Neural cell (in vitro differentiated cells): ENCODE results near the gene ANAPC7. TPM values are rescaled to one million over a fixed set of nuclear protein-coding genes. Genes with fewer than 3 reads are reported as not detected.

Experiments
- H2AFZ ChIP-seq: fragments of 200-600, 300-800 bp; sonication (generic), shearing (Covaris generic); 2 replicates; pipeline ENCODE4 v1.6.0; 2014; ENCODE audit warnings: low read depth, mild to moderate bottlenecking, antibody characterized with exemption, low read length, moderate library complexity
- H3F3A ChIP-seq: fragments of 200-600 bp; shearing (Covaris generic); 2 replicates; pipeline ENCODE4 v1.6.1; 2016; ENCODE audit warnings: mild to moderate bottlenecking, moderate library complexity, mixed read lengths, antibody characterized with exemption, low read length; ENCODE audit not compliant: insufficient read depth, poor library complexity, severe bottlenecking
- H3K27ac ChIP-seq: fragments of 200-600, 300-800 bp; sonication (generic), shearing (Covaris generic); 2 replicates; pipeline ENCODE4 v1.5.1; 2014; ENCODE audit warnings: mild to moderate bottlenecking, low read length, moderate library complexity
- H3K27me3 ChIP-seq: fragments of 300-800, 200-600 bp; sonication (generic), shearing (Covaris generic); 2 replicates; pipeline ENCODE4 v1.6.0; 2014; ENCODE audit warnings: mild to moderate bottlenecking, low read depth, low read length, moderate library complexity; ENCODE audit not compliant: insufficient read depth
- H3K36me3 ChIP-seq: fragments of 300-800, 200-600 bp; sonication (generic), shearing (Covaris generic); 2 replicates; pipeline ENCODE4 v1.5.1; 2014; ENCODE audit warnings: mild to moderate bottlenecking, antibody characterized with exemption, low read length, moderate library complexity; ENCODE audit not compliant: insufficient read depth
- H3K4me2 ChIP-seq: fragments of 300-800, 200-600 bp; sonication (generic), shearing (Covaris generic); 2 replicates; pipeline ENCODE4 v1.6.0; 2014; ENCODE audit warnings: mild to moderate bottlenecking, low read length
- H3K4me3 ChIP-seq: fragments of 300-800, 200-600 bp; sonication (generic), shearing (Covaris generic); 2 replicates; pipeline ENCODE4 v1.5.1; 2014; ENCODE audit warnings: mild to moderate bottlenecking, low read length, moderate library complexity
- H3K79me2 ChIP-seq: fragments of 200-600 bp; shearing (Covaris generic); replicated peaks from 2 replicates; pipeline ENCODE4 v1.6.0; 2014; ENCODE audit warnings: mild to moderate bottlenecking, low read length, moderate library complexity; ENCODE audit not compliant: insufficient read depth
- H3K9ac ChIP-seq: fragments of 300-800, 200-600 bp; sonication (generic), shearing (Covaris generic); 2 replicates; pipeline ENCODE4 v1.6.1; 2016; ENCODE audit warnings: mild to moderate bottlenecking, low read length, mixed read lengths
- H3K9me2 ChIP-seq: fragments of 200-600 bp; shearing (Covaris generic); 2 replicates; pipeline ENCODE4 v1.6.1; 2016; ENCODE audit warnings: mild to moderate bottlenecking, low read length, mixed read lengths; ENCODE audit not compliant: insufficient read depth
- H3K9me3 ChIP-seq: fragments of 200-600, 300-800 bp; sonication (generic), shearing (Covaris generic); 2 replicates; pipeline ENCODE4 v1.6.1; 2016; ENCODE audit warnings: mild to moderate bottlenecking, mixed run types, low read length, moderate library complexity, mixed read lengths
- H4K20me1 ChIP-seq: fragments of 200-600 bp; shearing (Covaris generic); 2 replicates; pipeline ENCODE4 v1.6.1; 2016; ENCODE audit warnings: mild to moderate bottlenecking, mixed run types; ENCODE audit not compliant: insufficient read depth
- EP300 ChIP-seq: fragments of 450-650 bp; conservative IDR thresholded peaks from 2 replicates; pipeline ENCODE4 v1.6.1; 2014; ENCODE audit warnings: antibody characterized with exemption, mild to moderate bottlenecking, moderate library complexity; ENCODE audit not compliant: poor library complexity, severe bottlenecking
- EZH2 ChIP-seq: fragments of 200-600, 300-800 bp; shearing (Covaris generic), sonication (generic); IDR thresholded peaks from 2 replicates; pipeline ENCODE4 v1.6.1; 2014; ENCODE audit warnings: antibody characterized with exemption, low read length, borderline replicate concordance, mild to moderate bottlenecking; ENCODE audit not compliant: insufficient read depth, poor library complexity, severe bottlenecking
- MXI1 ChIP-seq: fragments of 450-650 bp; conservative IDR thresholded peaks from 2 replicates; pipeline ENCODE4 v1.6.1; 2014; ENCODE audit warnings: antibody characterized with exemption, mild to moderate bottlenecking; ENCODE audit not compliant: poor library complexity, severe bottlenecking
- RAD21 ChIP-seq: fragments of 450-650 bp; conservative IDR thresholded peaks from 2 replicates; pipeline ENCODE4 v1.6.1; 2014; ENCODE audit warnings: antibody characterized with exemption, mild to moderate bottlenecking, moderate library complexity
- SMC3 ChIP-seq: fragments of 450-650 bp; conservative IDR thresholded peaks from 2 replicates; pipeline ENCODE4 v1.6.1; 2014; ENCODE audit warnings: antibody characterized with exemption, mild to moderate bottlenecking, moderate library complexity; ENCODE audit not compliant: poor library complexity
- TAF1 ChIP-seq: IDR thresholded peaks from 2 replicates; pipeline ENCODE4 v1.6.1; 2012; ENCODE audit warnings: low read depth
- polyA plus RNA-seq: library from polyadenylated mRNA; depleted of rRNA; stranded (reverse); fragments of >200 nt; gene quantifications from 2 replicates; pipeline ENCODE4 v1.2.3, GENCODE V29; 2014
- small RNA-seq, 3 experiments: library from RNA; depleted of rRNA; stranded (forward); fragments of <200 nt; gene quantifications; one replicate each; pipeline ENCODE3, GENCODE V24; 2012
- TF ChIP-seq, protein P1 (sequence below): IDR thresholded peaks from 2 replicates; pipeline ENCODE4 v1.6.1; 2012; ENCODE audit warnings: borderline replicate concordance
- TF ChIP-seq, protein P2 (sequence below): fragments of 450-650 bp; IDR thresholded peaks from 2 replicates; pipeline ENCODE4 v1.5.1; 2014; ENCODE audit warnings: antibody characterized with exemption, mild to moderate bottlenecking, moderate library complexity; ENCODE audit not compliant: poor library complexity, severe bottlenecking

ANAPC7 gene
- polyA plus RNA-seq, 1 donor from 2014 or later = 92.8 TPM

DNA sequence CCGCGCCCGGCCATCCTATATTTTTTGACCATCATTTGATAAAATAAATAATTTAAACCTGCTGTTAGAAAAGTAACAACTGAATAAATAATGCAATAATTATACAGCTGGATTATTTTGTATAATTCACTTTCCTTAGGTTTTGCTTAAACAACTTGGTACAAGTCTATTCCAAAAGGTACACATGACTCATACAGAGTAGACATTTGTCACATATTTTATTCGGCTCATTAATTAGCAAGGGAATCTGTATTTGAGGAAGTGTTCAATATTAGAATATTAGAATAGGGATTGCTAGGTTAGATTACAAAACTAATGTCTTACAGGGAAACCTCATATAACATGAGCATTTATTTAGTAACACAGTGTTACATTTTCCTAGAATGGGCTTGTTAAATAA, 73.8 kb downstream of the ANAPC7 start:
- Histone ChIP-seq H3K27ac (no peak overlapping the region), H3K36me3 (peaks cover 6% of the 10 kb centered on the region), H2AFZ (no peak overlapping the region), H3K9me2 (no peaks in the 10 kb centered on the region), H3K4me2 (no peak overlapping the region), H3K9ac (no peak overlapping the region), H3K4me3 (no peak overlapping the region), H3K79me2 (peaks cover 17% of the 10 kb centered on the region), H3K27me3 (no peaks in the 10 kb centered on the region), H3F3A (no peaks in the 10 kb centered on the region), H3K9me3 (no peaks in the 10 kb centered on the region), H4K20me1 (no peaks in the 10 kb centered on the region)
- TF ChIP-seq MXI1 = no peak
- TF ChIP-seq, protein P1, sequence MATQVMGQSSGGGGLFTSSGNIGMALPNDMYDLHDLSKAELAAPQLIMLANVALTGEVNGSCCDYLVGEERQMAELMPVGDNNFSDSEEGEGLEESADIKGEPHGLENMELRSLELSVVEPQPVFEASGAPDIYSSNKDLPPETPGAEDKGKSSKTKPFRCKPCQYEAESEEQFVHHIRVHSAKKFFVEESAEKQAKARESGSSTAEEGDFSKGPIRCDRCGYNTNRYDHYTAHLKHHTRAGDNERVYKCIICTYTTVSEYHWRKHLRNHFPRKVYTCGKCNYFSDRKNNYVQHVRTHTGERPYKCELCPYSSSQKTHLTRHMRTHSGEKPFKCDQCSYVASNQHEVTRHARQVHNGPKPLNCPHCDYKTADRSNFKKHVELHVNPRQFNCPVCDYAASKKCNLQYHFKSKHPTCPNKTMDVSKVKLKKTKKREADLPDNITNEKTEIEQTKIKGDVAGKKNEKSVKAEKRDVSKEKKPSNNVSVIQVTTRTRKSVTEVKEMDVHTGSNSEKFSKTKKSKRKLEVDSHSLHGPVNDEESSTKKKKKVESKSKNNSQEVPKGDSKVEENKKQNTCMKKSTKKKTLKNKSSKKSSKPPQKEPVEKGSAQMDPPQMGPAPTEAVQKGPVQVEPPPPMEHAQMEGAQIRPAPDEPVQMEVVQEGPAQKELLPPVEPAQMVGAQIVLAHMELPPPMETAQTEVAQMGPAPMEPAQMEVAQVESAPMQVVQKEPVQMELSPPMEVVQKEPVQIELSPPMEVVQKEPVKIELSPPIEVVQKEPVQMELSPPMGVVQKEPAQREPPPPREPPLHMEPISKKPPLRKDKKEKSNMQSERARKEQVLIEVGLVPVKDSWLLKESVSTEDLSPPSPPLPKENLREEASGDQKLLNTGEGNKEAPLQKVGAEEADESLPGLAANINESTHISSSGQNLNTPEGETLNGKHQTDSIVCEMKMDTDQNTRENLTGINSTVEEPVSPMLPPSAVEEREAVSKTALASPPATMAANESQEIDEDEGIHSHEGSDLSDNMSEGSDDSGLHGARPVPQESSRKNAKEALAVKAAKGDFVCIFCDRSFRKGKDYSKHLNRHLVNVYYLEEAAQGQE = no peak
- TF ChIP-seq TAF1 = no peak
- TF ChIP-seq, protein P2, sequence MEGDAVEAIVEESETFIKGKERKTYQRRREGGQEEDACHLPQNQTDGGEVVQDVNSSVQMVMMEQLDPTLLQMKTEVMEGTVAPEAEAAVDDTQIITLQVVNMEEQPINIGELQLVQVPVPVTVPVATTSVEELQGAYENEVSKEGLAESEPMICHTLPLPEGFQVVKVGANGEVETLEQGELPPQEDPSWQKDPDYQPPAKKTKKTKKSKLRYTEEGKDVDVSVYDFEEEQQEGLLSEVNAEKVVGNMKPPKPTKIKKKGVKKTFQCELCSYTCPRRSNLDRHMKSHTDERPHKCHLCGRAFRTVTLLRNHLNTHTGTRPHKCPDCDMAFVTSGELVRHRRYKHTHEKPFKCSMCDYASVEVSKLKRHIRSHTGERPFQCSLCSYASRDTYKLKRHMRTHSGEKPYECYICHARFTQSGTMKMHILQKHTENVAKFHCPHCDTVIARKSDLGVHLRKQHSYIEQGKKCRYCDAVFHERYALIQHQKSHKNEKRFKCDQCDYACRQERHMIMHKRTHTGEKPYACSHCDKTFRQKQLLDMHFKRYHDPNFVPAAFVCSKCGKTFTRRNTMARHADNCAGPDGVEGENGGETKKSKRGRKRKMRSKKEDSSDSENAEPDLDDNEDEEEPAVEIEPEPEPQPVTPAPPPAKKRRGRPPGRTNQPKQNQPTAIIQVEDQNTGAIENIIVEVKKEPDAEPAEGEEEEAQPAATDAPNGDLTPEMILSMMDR = no peak
- no peak for TF ChIP-seq SMC3
- TF ChIP-seq EZH2 = no peak
- no peak for TF ChIP-seq RAD21
- TF ChIP-seq EP300 = no peak

Small RNA genes lying within 50 kb of the gene (small RNA-seq; reads per million reads assigned to genes)
- gene RN7SL769P = 0 to 2.9 (median 0) reads per million in 3 experiments

Other genes starting within 250 kb of the ANAPC7 start
- 49.0 and 61.2 TPM in 2 replicates for gene ATP2A2, start 122.5 kb downstream of the ANAPC7 start, polyA plus RNA-seq
- 897 and 922 TPM in 2 replicates for gene ARPC3, start 46.6 kb upstream of the ANAPC7 start, polyA plus RNA-seq
- 15.5 and 23.8 TPM in 2 replicates for gene GPN3, start 64.5 kb upstream of the ANAPC7 start, polyA plus RNA-seq
- gene FAM216A, start 65.1 kb upstream of the ANAPC7 start, polyA plus RNA-seq = 74.2 and 77.4 TPM in 2 replicates
- 186 and 222 TPM in 2 replicates for gene VPS29, start 98.4 kb upstream of the ANAPC7 start, polyA plus RNA-seq
- 0.68 and 0.90 TPM in 2 replicates for gene RAD9B, start 98.6 kb upstream of the ANAPC7 start, polyA plus RNA-seq
- gene PPTC7, start 179.6 kb upstream of the ANAPC7 start, polyA plus RNA-seq = 7.1 and 7.2 TPM in 2 replicates
- 58.3 and 63.2 TPM in 2 replicates for gene TCTN1, start 210.4 kb upstream of the ANAPC7 start, polyA plus RNA-seq